Activated T-helper 1 cell treated with Interleukin-2 at 50 U/mL for 16 hours (primary cell): Measurements from ENCODE around the gene KCNMB2.

ENCODE experiments used
- DNase-seq: peaks from one replicate; pipeline ENCODE4 v3.0.0-alpha.2; 2020; ENCODE audit warnings: low read depth

KCNMB2 gene

DNA sequence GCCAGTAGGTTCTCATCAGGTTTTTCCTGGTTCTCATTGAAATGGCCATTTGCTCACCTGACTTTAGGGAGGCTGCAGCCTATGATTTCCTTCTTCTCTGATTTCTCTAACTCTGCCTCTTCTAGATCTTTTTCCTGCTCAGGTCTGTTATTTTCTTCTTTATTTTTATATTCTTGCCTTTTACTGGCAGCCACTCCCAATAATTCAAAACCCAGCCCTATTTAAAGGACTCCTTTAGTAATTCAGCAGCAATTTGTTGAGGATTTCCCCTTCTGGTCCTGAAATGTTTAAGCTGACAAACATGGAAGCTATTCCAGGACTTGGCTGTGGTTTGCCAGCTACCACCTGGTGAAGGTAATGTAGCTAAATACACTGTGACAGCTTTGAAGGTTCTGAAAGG lies 333.8 kb downstream of the KCNMB2 start:
- no peak for DNase-seq

- DNase-seq: no peak
Observed at GRCh38 chr3:178875157-178875556, 338.9 kb downstream of the KCNMB2 start.

DNA sequence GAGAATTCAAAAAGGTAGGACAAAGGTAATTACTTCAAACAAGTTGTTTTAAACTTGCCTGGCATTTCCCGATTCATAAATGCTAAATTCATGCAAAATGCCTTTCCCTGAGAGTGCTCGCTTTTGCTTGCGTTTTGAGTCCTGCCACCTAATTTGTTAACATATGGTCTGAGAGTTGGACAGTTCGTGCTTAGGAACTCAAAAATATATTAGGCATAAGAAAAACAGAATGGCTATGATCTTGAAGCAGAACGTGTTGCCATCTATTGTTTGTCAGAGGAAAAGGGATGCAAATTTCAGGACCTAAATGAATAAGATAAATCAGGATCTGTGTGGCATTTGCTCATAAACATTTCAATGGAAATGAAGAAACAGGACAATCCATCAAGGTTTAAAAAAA lies 339.6 kb downstream of the KCNMB2 start:
- DNase-seq: no peak

- no peak for DNase-seq
Observed at GRCh38 chr3:178880274-178880673, 344.0 kb downstream of the KCNMB2 start.
